Endodermal cell (in vitro differentiated cells): ENCODE data around the gene SPECC1. TPM values are rescaled to one million over a fixed set of nuclear protein-coding genes. Genes with fewer than 3 reads are reported as not detected.
"Not testable (repeated sequence)": the region's sequence is repeated elsewhere in the genome, so short reads cannot be mapped to it uniquely, and the experiment has no call there.

Experiments
- DNase-seq: peaks from one replicate; pipeline ENCODE4 v3.0.0-alpha.2; 2017
- H3K27ac ChIP-seq: 2 replicates; pipeline ENCODE4 v1.5.1; 2013; ENCODE audit warnings: mild to moderate bottlenecking, low read depth, low read length, moderate library complexity
- H3K27me3 ChIP-seq: 2 replicates; pipeline ENCODE4 v1.6.1; 2013; ENCODE audit warnings: mild to moderate bottlenecking, low read length, moderate library complexity; ENCODE audit not compliant: insufficient read depth, control insufficient read depth, poor library complexity, severe bottlenecking
- H3K36me3 ChIP-seq: 2 replicates; pipeline ENCODE4 v1.7.0; 2013; ENCODE audit warnings: mild to moderate bottlenecking, low read length, moderate library complexity; ENCODE audit not compliant: control insufficient read depth, insufficient read depth
- H3K4me1 ChIP-seq: one replicate; pipeline ENCODE4 v1.7.0; 2013; ENCODE audit warnings: low read length; ENCODE audit not compliant: control insufficient read depth, insufficient read depth
- H3K4me3 ChIP-seq: 2 replicates; pipeline ENCODE4 v1.5.1; 2013; ENCODE audit warnings: mild to moderate bottlenecking, low read length, moderate library complexity
- H3K9ac ChIP-seq: 2 replicates; pipeline ENCODE4 v1.6.1; 2013; ENCODE audit warnings: mild to moderate bottlenecking, low read length, moderate library complexity; ENCODE audit not compliant: poor library complexity, severe bottlenecking; ENCODE audit errors: extremely low read depth
- H3K9me3 ChIP-seq: 2 replicates; pipeline ENCODE4 v1.6.1; 2013; ENCODE audit warnings: mild to moderate bottlenecking, low read length, moderate library complexity; ENCODE audit not compliant: control insufficient read depth
- H3K27ac Mint-ChIP-seq: 2 replicates; pipeline ENCODE4 v1.8.0; 2020; ENCODE audit warnings: mixed read lengths
- H3K27me3 Mint-ChIP-seq: 2 replicates; pipeline ENCODE4 v1.8.0; 2021; ENCODE audit warnings: mild to moderate bottlenecking, mixed read lengths; ENCODE audit not compliant: insufficient read depth
- H3K36me3 Mint-ChIP-seq: 2 replicates; pipeline ENCODE4 v1.8.0; 2020; ENCODE audit warnings: low read depth, mixed read lengths
- H3K4me1 Mint-ChIP-seq: 2 replicates; pipeline ENCODE4 v1.8.0; 2020; ENCODE audit warnings: mixed read lengths
- H3K4me3 Mint-ChIP-seq: 2 replicates; pipeline ENCODE4 v1.8.0; 2020; ENCODE audit warnings: mild to moderate bottlenecking, moderate library complexity, mixed read lengths
- H3K9me3 Mint-ChIP-seq: 2 replicates; pipeline ENCODE4 v1.8.0; 2020; ENCODE audit warnings: mild to moderate bottlenecking, mixed read lengths
- CTCF ChIP-seq: fragments of 200-600 bp; sonication (generic); conservative IDR thresholded peaks from 2 replicates; pipeline ENCODE4 v1.5.0; 2021; ENCODE audit warnings: antibody characterized with exemption, mild to moderate bottlenecking
- WGBS, 2 experiments: methylation state at CpG; one replicate each; pipeline versions ENCODE4 v1.1.5 to v1.1.7; 2013; ENCODE audit warnings: missing lambda C conversion rate in 2 of 2, mixed read lengths in 1 of 2; ENCODE audit not compliant: insufficient coverage in 1 of 2, insufficient read length in 1 of 2; 5-methylcytosine and 5-hydroxymethylcytosine counted together
- total RNA-seq, 2 donors: library from RNA; stranded (reverse); fragmentation: NEBNext Ultra II Directional in 1 of 2; extraction: Animal tissue kit (Norgen Biotek cat#: 25700) in 1 of 2; gene quantifications; 2 replicates in 1 of 2; 3 replicates in 1 of 2; pipeline ENCODE4 v1.2.1, GENCODE V29; 2021

SPECC1 gene
- total RNA-seq, 2 donors from 2014 or later = 48.7 to 60.6 TPM

- no peaks in the 10 kb centered on the region for H3K27me3 Mint-ChIP-seq
- Histone ChIP-seq H3K4me1 (no peaks in the 10 kb centered on the region), H3K27me3 (no peaks in the 10 kb centered on the region), H3K27ac (no peak overlapping the region), H3K36me3 (no peaks in the 10 kb centered on the region), H3K9me3 (no peaks in the 10 kb centered on the region), H3K4me3 (no peak overlapping the region), H3K9ac (no peak overlapping the region)
- DNase-seq = no peak
- H3K9me3 Mint-ChIP-seq = no peaks in the 10 kb centered on the region
- H3K36me3 Mint-ChIP-seq = no peaks in the 10 kb centered on the region
- no peak for TF ChIP-seq CTCF
- H3K4me1 Mint-ChIP-seq = no peaks in the 10 kb centered on the region
- WGBS, 2 experiments = 97% methylated on average over 3 of the region's 3 CpGs; no CpG with 5 or more reads in 1 of the 2 experiments
- H3K4me3 Mint-ChIP-seq = no peak overlapping the region
- H3K27ac Mint-ChIP-seq = no peak overlapping the region
These were observed 26.3 kb downstream of the SPECC1 start for GRCh38 chr17:20035501-20035900.

- H3K4me1 ChIP-seq, H3K27ac Mint-ChIP-seq, H3K36me3 Mint-ChIP-seq, H3K9me3 Mint-ChIP-seq, H3K27me3 Mint-ChIP-seq, H3K27me3 ChIP-seq, H3K4me3 ChIP-seq, H3K4me1 Mint-ChIP-seq, H3K36me3 ChIP-seq, H3K4me3 Mint-ChIP-seq, H3K27ac ChIP-seq, H3K9ac ChIP-seq, H3K9me3 ChIP-seq, DNase-seq: not testable (repeated sequence)
- WGBS, 2 experiments = 80 to 100% methylated on average over 1 of the region's 1 CpG
These were observed 28.1 kb downstream of the SPECC1 start for GRCh38 chr17:20037286-20037685.

GRCh38 chr17:20039037-20039436 lies 29.9 kb downstream of the SPECC1 start:
- no peak overlapping the region for H3K4me3 ChIP-seq
- no peaks in the 10 kb centered on the region for H3K4me1 Mint-ChIP-seq
- TF ChIP-seq CTCF = no peak
- no peak for DNase-seq
- 80 to 83% methylated on average over 1 to 2 of the region's 2 CpGs for WGBS, 2 experiments
- H3K9me3 ChIP-seq = no peaks in the 10 kb centered on the region
- no peaks in the 10 kb centered on the region for H3K36me3 ChIP-seq
- H3K4me3 Mint-ChIP-seq = no peak overlapping the region
- H3K27me3 Mint-ChIP-seq = no peaks in the 10 kb centered on the region
- no peaks in the 10 kb centered on the region for H3K36me3 Mint-ChIP-seq
- no peak overlapping the region for H3K9ac ChIP-seq
- H3K27ac Mint-ChIP-seq = no peak overlapping the region
- H3K27me3 ChIP-seq = no peaks in the 10 kb centered on the region
- H3K27ac ChIP-seq = no peak overlapping the region
- H3K9me3 Mint-ChIP-seq = no peaks in the 10 kb centered on the region
- no peaks in the 10 kb centered on the region for H3K4me1 ChIP-seq

- Histone ChIP-seq H3K9me3 (no peaks in the 10 kb centered on the region), H3K36me3 (no peaks in the 10 kb centered on the region), H3K27me3 (no peaks in the 10 kb centered on the region), H3K4me1 (no peaks in the 10 kb centered on the region), H3K9ac (no peak overlapping the region), H3K27ac (no peak overlapping the region), H3K4me3 (no peak overlapping the region)
- no peak for TF ChIP-seq CTCF
- Mint-ChIP-seq H3K4me3 (no peak overlapping the region), H3K4me1 (no peaks in the 10 kb centered on the region), H3K9me3 (no peaks in the 10 kb centered on the region), H3K27ac (no peak overlapping the region), H3K27me3 (no peaks in the 10 kb centered on the region), H3K36me3 (no peaks in the 10 kb centered on the region)
- DNase-seq = no peak
These were observed 31.1 kb downstream of the SPECC1 start for GRCh38 chr17:20040216-20040615.
